GM10847 (cell line): ENCODE data around the gene POPDC3.

ENCODE experiments used
- POLR2A ChIP-seq: IDR thresholded peaks from 2 replicates; pipeline ENCODE4 v1.6.1; 2011; ENCODE audit not compliant: insufficient read length; ENCODE audit errors: extremely low read depth

POPDC3 gene

GRCh38 chr6:105204331-105204730 is 24.5 kb upstream of the POPDC3 start:
- TF ChIP-seq POLR2A, result no peak

- no peak for TF ChIP-seq POLR2A
Observed at GRCh38 chr6:105202486-105202885, 22.7 kb upstream of the POPDC3 start.

DNA sequence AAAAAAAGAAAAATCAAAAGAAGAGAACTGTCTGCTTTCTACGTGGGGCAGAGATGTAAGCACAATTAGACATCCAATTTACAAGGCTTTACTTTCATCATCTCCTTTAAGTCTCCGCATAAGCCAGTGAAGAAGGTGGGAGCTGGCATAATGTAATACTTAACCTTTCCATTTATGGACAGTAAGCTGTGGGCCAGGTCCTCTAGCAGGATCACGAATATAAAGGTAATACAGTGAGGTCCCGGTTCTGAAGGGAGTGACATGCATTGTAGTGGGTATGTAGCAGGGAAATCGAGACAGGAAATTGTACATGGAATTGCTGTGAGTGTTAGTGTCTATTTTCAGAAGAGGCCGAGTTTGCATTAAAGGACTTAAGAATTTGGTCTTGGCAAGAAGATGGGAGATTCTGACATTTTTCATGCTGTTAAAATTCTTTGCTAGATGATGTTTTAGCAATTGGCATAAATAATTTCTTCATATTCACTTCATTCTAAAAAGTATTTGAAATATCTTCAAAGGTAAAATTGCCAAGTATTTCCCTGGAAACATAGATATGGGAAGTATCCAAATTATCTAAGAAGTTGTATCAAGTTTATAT is 20.4 kb upstream of the POPDC3 start:
- no peak for TF ChIP-seq POLR2A

DNA sequence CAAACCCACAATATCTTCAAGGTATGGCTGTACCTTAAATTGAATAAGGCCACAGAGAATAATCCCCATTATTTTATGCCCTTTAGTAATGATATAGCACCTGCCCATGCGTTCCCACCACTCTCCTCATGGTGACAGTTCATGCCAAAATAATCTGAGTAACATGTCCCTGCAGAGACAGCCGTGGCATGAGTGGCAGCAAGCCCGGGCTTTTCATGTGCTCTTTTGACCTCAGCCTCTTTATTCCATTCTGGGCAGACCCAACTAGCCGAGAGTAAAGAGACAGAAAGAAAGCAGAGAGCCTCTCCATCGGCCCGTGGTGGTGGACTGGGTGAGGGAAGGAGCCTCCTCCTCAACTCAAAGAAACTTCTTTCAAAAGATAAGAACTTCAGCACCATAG is 19.9 kb upstream of the POPDC3 start:
- TF ChIP-seq POLR2A, result no peak

DNA sequence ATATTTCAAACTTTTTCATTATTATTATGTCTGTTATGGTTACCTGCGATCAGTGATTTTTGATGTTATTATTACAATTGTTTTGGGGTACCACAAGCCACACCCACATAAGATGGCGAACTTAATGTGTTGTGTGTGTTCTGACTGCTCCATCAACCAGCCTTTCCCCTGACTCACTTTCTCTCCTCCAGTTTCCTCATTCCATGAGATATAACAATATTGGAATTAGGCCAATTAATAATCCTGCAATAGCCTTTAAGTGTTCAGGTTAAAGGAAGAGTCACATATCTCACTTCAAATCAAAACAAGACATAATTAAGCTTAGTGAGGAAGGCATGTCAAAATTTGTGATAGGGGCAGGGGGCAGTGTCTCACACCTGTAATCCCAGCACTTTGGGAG is 16.3 kb upstream of the POPDC3 start:
- TF ChIP-seq POLR2A, result no peak

DNA sequence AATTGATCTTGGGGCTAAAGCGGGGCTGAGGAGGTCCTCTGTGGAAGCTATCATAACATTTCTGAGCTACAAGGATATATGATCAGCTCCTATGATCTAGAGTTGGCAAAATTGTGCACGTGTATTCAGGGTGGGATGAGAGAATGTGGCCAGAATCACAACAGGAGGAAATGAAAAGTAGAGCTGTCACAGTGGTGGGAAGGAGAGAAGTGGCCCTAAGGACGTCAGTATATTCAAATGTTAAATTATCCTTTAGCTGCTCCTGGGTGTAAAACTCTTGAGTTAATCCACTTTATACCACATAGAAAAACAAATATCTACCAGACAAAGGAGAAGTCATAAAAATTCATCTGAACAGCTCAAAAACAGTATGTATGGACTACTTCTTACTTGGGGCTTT is 14.8 kb upstream of the POPDC3 start:
- no peak for TF ChIP-seq POLR2A

GRCh38 chr6:105194106-105194505 is 14.3 kb upstream of the POPDC3 start:
- no peak for TF ChIP-seq POLR2A

DNA sequence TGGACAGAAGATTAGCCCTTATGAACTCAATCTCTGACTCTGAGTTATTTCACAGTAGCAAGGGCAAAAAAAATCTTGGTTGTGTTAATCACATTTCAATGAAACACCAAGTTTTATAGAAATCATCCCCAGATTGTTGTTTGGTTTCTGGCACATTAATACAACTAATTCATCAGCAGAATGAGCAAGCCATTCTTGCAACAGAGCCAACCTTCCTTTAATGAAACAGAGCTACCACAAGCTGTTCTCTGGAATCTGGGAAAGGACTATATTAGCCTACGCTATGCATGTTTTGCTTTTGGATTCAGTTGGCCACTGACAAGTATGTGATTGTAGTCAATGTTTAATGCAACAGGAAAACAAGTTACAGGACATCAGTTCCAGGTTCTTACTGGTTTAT is 13.8 kb upstream of the POPDC3 start:
- no peak for TF ChIP-seq POLR2A

- TF ChIP-seq POLR2A, result no peak
Observed at GRCh38 chr6:105192707-105193465, 13.1 kb upstream of the POPDC3 start.

DNA sequence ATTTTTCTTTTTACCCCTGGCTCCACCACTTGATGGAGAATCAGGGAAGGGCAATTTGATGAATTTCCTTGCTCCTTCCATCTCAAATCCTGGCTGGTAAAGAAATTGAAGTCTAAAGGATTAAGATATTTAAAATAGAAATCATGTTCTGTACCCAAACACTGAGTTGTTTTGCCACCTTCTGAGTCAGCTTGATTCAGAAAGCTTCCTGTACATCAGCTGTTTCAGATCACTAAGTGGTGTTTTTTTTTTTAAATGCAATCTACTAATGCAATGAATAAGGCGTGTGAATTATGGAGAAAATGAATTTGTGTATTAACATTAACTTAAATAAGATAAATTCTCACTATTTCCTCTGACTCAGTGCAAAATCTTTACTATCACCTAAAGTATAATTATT is 11.5 kb upstream of the POPDC3 start:
- TF ChIP-seq POLR2A, result no peak

DNA sequence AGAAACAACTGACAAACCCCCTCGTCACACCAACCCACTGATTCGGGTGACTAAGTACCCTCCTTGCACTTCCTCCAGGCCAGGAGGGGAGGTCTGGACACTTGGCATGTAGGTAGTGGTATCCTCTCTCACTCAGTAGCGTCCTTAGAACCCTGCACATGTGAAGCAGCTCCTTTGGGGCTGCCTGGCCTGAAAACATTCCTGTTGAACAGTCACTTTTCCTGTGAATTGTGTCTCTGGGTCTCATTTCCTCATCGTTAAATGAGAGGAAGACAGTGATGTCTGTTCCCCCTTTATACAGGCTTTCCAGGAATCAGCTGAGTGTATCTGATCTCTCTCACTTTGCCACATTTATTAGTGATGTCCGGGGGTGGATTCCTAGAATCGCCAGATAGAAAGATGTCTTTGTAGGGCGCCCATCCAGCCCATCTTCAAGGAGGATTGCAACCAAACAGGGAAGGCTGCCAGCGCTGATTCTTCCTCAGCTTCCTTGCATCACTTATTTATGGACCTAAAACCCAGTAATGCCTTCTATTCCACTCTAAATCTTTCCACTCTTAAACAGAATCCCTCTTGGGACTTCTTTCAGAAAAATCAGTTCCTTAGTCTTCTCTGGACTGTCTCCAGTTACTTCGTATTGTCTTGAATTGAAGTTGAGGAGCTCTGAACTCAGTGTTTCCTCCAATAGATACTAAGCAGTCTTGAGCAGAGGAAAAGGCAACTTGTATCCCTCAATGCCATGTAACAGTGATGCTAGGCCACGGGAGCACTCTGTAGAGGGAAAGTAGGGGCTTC is 9.4 kb upstream of the POPDC3 start:
- TF ChIP-seq POLR2A, result no peak

- no peak for TF ChIP-seq POLR2A
Observed at GRCh38 chr6:105188251-105188650, 8.4 kb upstream of the POPDC3 start.

DNA sequence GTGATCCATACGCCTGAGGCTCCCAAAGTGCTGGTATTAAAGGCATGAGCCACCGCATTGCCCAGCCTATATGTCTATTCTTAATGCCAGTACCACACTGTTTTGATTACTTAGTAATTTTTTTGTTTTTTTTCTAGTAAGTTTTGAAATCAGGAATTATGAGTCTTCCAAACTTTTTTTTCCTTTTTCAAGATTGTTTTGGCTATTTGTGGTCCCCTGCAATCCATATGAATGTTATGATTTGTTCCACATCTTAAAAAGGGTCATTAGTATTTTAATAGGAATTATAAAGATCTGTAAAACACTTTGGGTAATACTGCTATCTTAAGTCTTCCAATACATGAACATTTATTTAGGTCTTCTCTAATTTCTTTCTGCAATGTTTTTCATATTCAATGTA is 6.8 kb upstream of the POPDC3 start:
- TF ChIP-seq POLR2A, result no peak

GRCh38 chr6:105184921-105185320 is 5.1 kb upstream of the POPDC3 start:
- no peak for TF ChIP-seq POLR2A

GRCh38 chr6:105181981-105182515 is 2.2 kb upstream of the POPDC3 start:
- TF ChIP-seq POLR2A, result no peak

DNA sequence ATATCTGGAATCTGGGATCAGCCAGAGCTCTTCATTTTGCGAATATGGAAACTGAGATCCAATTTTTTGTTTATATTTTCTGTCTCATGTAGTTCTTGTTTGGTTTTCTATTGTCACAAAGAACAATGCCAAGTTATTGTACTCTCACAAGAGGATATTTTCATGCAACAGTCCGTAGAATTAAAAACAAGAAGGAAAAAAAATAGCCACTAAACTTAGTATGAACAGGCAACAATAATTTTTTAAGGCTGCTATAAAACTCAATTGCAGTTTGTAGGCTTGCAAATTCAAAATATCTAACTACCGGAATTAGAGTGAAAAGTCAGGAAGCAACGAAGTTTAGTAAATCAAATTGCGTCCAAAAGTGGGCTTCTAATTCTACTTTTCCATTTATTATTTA is 1.2 kb downstream of the POPDC3 start:
- no peak for TF ChIP-seq POLR2A

- no peak for TF ChIP-seq POLR2A
Observed at GRCh38 chr6:105178110-105178509, 1.7 kb downstream of the POPDC3 start.

- no peak for TF ChIP-seq POLR2A
Observed at GRCh38 chr6:105177556-105177955, 2.3 kb downstream of the POPDC3 start.
